Aortic smooth muscle cell (primary cell): ENCODE results near the gene C20orf144. TPM values are rescaled to one million over a fixed set of nuclear protein-coding genes. Genes with fewer than 3 reads are reported as not detected.

Experiments used
- total RNA-seq: library from RNA; depleted of rRNA; stranded (reverse); fragments of >200 nt; gene quantifications from 2 replicates; pipeline ENCODE4 v1.2.3, GENCODE V29; 2014

C20orf144 gene
- total RNA-seq, result 0.12 and 0.13 TPM in 2 replicates

GRCh38 chr20:33662172-33662571 is at the start of gene C20orf144:
C20orf144 (plus strand) TSS chr20:33662327; CDS start chr20:33662346, 19 bp downstream.

GRCh38 chr20:33666293-33667244 is 4.4 kb downstream of the C20orf144 start, which contains the start of gene ACTL10:
ACTL10 (plus strand) TSS chr20:33666943; CDS start chr20:33667498, 555 bp downstream.

GRCh38 chr20:33674294-33675135 is 12.4 kb downstream of the C20orf144 start, which contains the start of gene NECAB3:
NECAB3 (minus strand) TSS chr20:33674428; CDS start chr20:33674352, 76 bp downstream.

GRCh38 chr20:33686100-33686983 is 24.2 kb downstream of the C20orf144 start, which contains the start of gene E2F1:
E2F1 (minus strand) TSS chr20:33686385; CDS start chr20:33686264, 121 bp downstream.

Other genes starting within 250 kb of the C20orf144 start
- 23.9 and 40.4 TPM in 2 replicates for gene SNTA1, start 218.6 kb upstream of the C20orf144 start, total RNA-seq
- gene CBFA2T2, start 172.2 kb upstream of the C20orf144 start, total RNA-seq, result 3.6 and 4.8 TPM in 2 replicates
- 2.1 and 2.6 TPM in 2 replicates for gene ACTL10, start 4.6 kb downstream of the C20orf144 start, total RNA-seq
- gene NECAB3, start 12.1 kb downstream of the C20orf144 start, total RNA-seq, result 14.4 and 15.1 TPM in 2 replicates
- gene E2F1, start 24.1 kb downstream of the C20orf144 start, total RNA-seq, result 6.0 and 14.1 TPM in 2 replicates
- gene PXMP4, start 58.0 kb downstream of the C20orf144 start, total RNA-seq, result 6.9 and 7.0 TPM in 2 replicates
- gene ZNF341, start 69.7 kb downstream of the C20orf144 start, total RNA-seq, result 0.92 and 1.3 TPM in 2 replicates
- 38.0 and 58.0 TPM in 2 replicates for gene CHMP4B, start 149.0 kb downstream of the C20orf144 start, total RNA-seq